Globus pallidus (tissue), 1 donor: ENCODE data around the gene PLEKHG3.

Experiments
- DNase-seq: peaks from one replicate; pipeline ENCODE4 v3.0.0-alpha.2; 2015; ENCODE audit warnings: low spot score

PLEKHG3 gene

DNA sequence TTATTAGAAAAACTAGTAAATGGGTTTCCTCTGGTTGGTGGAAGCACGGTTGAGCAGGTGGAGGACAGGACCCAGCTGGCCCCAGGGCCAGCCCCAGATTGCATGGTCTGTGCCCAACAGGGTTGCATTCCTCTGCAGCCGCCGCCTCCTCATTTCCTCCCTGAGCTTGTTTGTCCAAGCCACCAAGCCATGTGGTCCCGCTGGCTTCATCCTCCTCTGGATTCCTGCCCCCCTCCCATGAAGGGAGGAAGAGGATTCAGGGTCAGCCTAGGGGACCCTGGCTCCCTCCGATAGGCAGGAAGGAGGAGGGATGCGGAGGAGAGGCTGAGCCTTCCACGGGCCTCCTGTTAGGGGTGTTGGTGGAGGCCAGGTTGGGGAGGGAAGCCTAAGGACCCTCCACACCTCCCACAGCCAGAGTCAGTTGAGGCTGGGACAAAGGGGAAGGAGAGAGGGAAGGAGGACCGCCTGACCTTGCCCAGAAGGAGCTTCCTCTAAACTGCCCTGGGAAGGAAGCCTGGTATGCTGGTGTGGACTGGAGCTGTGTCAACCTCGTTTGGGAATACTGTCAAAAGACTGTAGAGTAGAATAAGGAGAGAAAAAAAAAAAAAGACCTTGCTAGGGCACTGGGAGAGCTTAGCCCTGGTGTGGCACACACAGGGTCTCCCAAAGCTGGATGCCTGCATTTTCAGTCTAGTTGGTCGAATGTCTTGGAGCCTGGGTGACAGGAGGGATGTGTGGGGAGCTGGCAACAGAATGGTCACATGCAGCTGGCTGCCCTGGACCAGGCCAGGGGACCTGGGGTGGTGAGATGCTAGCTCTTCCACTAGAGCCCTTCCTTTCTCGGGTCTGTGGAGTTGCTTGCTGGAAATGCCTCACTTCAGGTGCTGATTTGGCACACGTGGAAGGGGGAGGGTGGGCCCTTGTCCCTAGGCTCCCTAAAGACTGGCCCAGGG, 42.4 kb downstream of the PLEKHG3 start:
- peak; percentile 40 for DNase-seq

DNA sequence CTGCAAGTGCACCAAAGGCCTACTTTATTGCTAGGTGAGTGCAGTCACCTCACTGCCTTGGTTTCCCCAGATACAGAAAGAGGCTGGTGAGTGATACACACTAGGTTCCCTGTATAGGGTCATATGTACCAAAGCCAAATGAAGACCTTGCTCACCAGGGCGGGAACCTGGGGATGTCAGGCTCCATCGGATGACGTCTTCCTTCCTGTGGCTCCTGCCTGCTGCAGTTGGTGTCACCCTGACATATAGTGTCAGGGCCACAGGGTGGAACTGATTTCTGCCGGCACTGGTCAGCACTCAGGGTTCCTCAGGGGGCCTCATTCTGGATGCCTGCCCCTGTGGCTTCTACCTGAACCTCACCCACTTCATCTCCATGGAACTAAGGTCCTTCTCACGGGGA, 43.1 kb downstream of the PLEKHG3 start:
- no peak for DNase-seq

GRCh38 chr14:64748521-64748920, 44.3 kb downstream of the PLEKHG3 start:
- no peak for DNase-seq

GRCh38 chr14:64748995-64749714, 44.9 kb downstream of the PLEKHG3 start:
- no peak for DNase-seq

- DNase-seq: no peak
Observed at GRCh38 chr14:64752909-64753308, 48.7 kb downstream of the PLEKHG3 start.

DNA sequence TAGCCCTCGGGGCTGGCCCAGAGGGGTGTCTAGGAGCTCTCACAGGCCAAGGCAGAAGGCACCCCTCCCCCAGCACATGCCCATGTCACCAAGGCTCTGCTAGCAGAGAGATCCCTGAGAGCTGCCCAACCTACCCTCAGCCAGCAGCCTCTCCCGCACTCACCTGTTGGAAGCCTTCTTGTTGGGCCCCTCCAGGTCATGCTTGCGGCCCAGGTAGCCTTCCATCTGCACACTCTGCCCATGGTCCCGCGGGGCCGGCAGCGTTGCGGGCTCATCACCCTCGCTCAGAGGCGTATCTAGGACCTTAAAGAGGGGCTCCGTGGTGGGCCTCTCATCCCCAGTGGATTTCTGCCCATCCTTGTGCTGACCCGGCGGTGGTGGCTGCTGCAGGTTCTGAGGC, 49.1 kb downstream of the PLEKHG3 start:
- no peak for DNase-seq

DNA sequence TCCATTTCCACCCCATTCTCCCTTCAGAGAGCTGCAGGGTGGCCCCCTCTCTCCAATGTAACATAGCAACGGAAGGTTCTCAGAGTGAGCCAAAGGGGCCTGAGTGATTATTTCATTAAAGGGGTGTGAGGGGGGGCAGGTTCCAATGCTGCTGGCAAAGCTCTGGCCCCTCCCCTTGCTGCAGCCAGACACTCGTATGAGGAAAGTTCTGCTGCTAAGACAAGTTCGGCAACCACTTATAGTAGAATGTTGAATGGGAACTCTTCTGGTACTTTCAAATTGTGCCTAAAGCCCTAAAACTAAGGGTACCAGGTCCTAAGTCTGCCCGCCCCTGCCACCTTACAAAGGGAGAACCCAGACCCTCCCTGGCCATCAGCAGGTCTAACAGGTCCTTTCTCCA, 49.8 kb downstream of the PLEKHG3 start:
- DNase-seq: no peak

DNA sequence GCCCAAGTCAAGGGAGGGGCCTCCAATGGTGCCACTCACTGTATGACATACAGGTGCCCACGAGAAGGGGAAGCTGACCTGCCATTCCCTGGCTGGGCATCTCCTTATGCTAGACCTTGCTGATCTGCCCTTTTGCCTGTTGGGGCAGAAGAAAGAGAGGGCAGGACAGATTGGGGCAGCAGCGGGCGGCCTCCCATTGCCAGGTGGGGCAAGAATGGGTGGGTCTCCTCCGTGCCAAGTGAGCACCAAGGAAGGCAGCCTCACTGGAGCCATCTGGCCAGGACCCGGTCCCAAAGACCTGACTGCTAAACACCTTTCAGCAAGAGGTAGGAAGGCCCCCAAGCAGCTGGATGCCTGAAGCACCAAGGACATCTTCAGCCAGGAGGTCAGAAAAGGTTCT, 50.5 kb downstream of the PLEKHG3 start:
- no peak for DNase-seq

GRCh38 chr14:64755781-64756221, 51.6 kb downstream of the PLEKHG3 start:
- no peak for DNase-seq

DNA sequence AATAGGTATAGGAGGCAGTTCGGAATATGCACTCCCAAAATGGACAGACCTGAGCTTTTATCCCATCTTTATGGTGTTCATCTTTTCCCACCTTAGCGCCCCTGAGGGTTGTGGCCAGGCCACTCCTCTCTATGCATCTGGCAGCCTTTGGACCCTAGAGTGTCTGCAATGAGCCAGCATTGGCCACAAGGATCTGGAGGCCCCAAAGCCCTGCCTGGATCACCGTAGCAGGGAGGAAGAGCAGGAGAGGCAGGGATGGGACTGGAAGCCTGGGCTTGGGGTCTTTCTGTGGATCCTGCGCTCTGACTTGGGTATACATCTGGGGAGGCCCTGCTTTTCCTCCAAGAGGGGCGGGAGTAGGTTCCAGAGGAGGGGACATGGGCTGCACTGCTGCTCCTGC, 52.5 kb downstream of the PLEKHG3 start:
- DNase-seq: no peak

DNA sequence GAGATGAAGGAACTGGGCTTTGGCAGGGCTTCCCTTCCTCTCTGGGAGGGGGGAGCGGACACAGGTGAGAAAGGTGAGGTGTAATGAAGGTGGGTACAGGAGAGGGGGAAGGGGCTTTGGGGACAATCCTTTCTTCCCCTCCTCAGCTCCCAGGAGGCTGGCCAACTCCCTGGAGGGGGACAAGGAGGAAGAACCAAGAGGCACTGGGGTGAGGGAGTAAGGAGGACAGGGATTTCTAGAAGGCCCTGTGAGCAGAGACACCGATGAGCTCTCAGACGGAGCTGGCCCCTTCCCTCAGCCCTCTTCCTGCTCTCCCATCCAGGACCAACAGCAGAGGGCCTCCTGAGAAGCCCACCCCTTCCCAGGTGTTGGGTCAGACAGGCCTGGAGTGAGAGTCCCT, 53.4 kb downstream of the PLEKHG3 start:
- DNase-seq: no peak

DNA sequence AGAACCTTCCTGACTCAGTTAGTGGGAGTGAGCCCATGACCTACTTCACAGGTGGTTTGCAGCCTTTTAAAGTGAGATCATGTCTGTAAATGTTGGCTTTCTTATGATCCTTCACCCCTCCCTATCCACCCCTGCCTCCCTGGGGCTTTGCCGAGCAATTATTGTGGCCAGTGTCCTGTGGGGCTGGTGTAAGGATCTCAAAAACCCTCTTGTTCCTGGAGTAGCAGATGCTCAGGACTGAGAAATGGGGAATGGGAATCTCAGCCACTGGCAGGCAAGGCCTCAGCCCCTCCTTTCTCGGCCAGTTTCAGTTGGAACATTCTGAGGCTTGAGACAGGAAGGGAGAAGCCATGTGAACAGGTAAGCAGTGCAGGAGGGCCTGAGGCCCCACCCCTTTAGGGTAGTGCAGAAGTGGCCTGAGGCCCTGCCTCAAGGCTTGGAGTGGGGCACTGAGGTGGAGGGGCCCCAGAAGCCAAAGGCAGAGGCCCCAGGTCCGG, 53.8 kb downstream of the PLEKHG3 start:
- DNase-seq: no peak

DNA sequence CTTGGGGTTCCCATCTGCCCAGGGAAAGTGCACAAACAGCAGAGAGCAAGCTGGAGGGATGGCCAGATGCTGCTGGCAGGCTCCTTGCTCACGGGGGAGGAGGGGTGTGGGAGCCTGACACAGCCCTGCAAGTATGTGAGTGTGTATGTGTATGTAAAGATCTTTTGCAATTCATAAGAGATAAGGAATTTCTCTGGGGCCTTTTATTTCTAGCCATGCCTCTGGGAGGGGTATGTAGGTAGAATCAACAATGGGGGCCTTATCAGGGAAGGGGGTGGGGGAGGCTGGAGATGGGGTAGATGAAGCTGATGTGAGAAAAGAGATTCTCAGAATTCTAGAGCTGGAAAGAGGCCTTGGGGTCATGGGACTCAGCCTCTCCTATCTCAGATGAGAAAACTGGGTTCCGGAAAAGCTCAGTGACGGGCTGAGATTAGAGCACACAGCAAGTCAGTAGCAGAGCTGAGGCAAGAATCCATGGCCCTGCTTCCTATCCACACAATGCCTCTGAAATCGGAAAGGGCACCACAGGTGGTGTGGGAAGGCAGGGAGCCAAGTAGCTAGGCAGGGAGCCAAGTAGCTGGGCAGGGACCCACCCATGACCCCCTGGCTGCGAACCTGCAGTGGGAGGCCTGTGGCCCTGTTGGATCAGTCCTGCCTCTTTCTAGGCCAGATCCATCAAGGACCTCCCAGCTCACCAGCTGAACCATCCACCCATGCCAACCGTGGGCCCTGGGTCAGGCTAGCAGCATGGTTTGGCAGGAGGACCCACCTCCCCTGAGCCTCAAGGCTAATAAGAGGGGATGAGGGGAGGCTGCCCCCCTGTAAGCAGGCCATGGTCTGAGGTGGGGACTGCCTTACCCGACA, 54.7 kb downstream of the PLEKHG3 start:
- DNase-seq: no peak

DNA sequence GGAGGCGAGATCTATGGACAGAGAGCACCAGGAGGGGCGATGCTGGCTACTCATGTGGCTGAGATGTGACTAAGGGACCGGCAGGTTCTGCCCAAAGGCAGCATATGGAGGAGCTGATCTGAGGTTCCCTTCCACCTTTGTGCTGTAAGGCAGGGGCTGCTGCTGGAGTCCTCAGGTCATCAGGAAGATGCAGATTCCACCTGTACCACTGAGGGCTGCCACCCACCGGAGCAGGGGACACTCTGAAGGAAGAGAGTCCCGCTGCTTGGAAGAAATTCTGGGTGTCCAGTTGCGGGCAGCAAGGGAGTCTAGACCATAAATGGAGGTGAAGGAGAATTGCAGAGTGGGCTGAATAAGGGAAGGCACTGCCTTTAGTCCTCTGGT, 55.3 kb downstream of the PLEKHG3 start:
- no peak for DNase-seq

DNA sequence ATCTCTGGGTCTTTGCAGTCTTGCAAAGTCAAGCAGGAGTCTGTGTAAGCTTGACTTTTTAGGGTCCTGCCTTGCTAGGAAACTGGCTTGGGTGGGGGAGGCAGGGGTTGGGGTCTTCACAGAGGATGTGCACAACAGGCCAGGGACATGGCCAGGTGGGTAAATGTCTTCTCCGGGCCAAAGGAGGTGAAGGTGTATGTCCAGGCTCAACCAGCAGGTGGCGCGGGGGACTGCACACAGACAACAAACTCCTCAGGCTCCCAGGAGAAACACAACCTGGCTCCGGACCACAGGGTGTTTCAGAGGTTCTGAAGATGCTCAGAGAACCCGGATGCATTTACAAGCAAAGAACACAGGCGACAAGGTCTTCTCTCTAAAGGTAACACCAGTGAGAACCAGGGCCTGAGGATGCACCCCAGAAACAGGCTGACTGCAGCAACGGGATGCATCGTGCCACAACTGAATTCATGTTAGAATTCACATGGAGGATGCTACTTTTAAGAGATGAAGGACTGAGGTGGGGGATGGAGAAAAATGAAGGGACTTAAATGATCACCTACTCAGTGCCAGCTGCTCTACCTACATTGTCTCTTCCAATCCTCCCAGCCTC, 56.0 kb downstream of the PLEKHG3 start:
- DNase-seq: no peak

DNA sequence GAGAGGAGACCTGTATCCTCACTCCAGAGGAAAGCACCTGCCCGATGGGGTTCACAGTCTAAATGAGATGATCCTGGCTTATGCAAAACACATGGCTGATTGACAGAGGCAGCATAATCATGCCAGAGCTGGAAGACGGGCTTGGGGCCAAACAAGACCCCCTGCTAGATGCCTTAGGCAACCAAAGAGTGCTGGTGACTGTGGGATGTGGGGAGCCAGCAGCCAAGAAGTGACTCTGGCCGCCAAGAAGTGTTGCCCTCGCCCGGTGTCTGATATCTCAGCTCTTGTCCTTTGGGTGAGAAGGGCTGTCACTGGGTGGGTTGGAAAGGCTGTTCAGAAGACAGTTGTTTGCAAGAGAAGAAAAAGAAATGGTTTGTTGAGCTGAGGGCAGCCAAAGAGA, 56.7 kb downstream of the PLEKHG3 start:
- DNase-seq: no peak

GRCh38 chr14:64761441-64762043, 57.3 kb downstream of the PLEKHG3 start:
- DNase-seq: no peak

GRCh38 chr14:64762044-64763034, 58.1 kb downstream of the PLEKHG3 start:
- peak; percentile 51 for DNase-seq

DNA sequence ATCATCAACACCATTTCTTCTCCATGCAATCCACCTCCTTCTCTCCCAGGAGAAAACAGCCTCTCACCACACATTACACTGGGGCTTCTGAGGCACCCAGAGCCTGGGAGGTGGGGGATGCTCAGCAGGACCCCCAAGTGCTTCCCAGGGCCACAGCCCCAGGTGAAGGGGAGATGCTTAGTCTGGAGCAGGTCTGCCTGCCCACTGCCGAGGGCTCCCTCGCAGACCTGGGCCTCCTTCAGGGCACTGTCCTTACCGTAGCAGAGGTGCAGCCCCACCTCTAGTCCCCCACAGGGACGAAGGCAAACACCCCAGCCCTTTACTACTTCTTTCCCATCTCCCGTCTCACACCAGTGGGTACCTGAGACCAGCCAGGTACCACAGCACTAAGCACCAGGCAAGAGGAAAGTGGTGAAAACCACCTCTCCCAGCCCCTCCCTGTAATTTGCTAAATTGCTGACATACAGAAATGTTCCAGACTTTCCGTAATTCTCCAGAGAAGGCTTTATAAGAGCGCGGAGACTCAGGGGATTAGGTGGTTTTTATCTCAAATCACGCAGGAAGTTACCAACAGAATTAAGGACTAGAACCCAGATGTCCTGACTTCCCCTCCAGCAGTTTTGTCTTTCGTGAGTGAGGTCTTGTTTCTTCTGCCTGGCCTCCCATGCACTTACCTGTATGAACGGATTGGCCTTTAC, 59.0 kb downstream of the PLEKHG3 start:
- no peak for DNase-seq
